CD4-positive, alpha-beta T cell (primary cell): ENCODE data around the gene CMIP. TPM values are rescaled to one million over a fixed set of nuclear protein-coding genes. Genes with fewer than 3 reads are reported as not detected.
A peak's percentile ranks its signal among the peaks of the same experiment; 100 is the strongest.

ENCODE experiments used
- ATAC-seq: fragments of 200-7000 bp; cut with Tn5 transposase; one replicate; pipeline ENCODE4 v1.10.0; 2022; ENCODE audit warnings: mild to moderate bottlenecking; ENCODE audit not compliant: poor library complexity
- CTCF ChIA-PET: fragments of 350-600 bp; sonication (Branson Sonifier 250); formaldehyde crosslinking; loops from one replicate; lab custom pipeline; 2021; ENCODE audit warnings: antibody characterized with exemption, inconsistent platforms; lab: Charles Lee
- POLR2A ChIA-PET: fragments of 350-600 bp; sonication (Branson Sonifier 250); formaldehyde crosslinking; loops from one replicate; lab custom pipeline; 2021; ENCODE audit warnings: antibody characterized with exemption, inconsistent platforms; lab: Charles Lee
- DNase-seq, 14 experiments: peaks; one replicate each; pipeline ENCODE4 v3.0.0-alpha.2; 2013 to 2020; ENCODE audit warnings: mixed read lengths in 2 of 14
- H3K27ac ChIP-seq, 2 donors: one replicate each; pipeline versions ENCODE4 v1.5.1 to v1.7.0; 2013; ENCODE audit warnings: low read length in 2 of 2, low read depth in 1 of 2, mild to moderate bottlenecking in 1 of 2
- H3K27me3 ChIP-seq, 2 experiments: 1 replicate in 1 of 2; 2 replicates in 1 of 2; pipeline versions ENCODE4 v1.6.1 to v1.7.0; 2013; ENCODE audit warnings: low read length in 2 of 2, control low read depth in 1 of 2, mild to moderate bottlenecking in 1 of 2, moderate library complexity in 1 of 2; ENCODE audit not compliant: insufficient read depth in 2 of 2, control insufficient read depth in 1 of 2
- H3K36me3 ChIP-seq: one replicate; pipeline ENCODE4 v1.6.1; 2013; ENCODE audit warnings: low read length, control low read depth; ENCODE audit not compliant: insufficient read depth
- H3K4me1 ChIP-seq: one replicate; pipeline ENCODE4 v1.6.1; 2013; ENCODE audit warnings: low read length, control low read depth; ENCODE audit not compliant: insufficient read depth
- H3K4me3 ChIP-seq: one replicate; pipeline ENCODE4 v1.5.1; 2013; ENCODE audit warnings: mild to moderate bottlenecking, low read length, moderate library complexity
- H3K9me3 ChIP-seq, 2 experiments: 1 replicate in 1 of 2; 2 replicates in 1 of 2; pipeline versions ENCODE4 v1.6.1 to v1.7.0; 2013; ENCODE audit warnings: low read length in 2 of 2, mild to moderate bottlenecking in 2 of 2, control low read depth in 1 of 2, moderate library complexity in 1 of 2; ENCODE audit not compliant: control insufficient read depth in 1 of 2, insufficient read depth in 1 of 2
- H3K27ac Mint-ChIP-seq: one replicate; pipeline ENCODE4 v1.8.0; 2020; ENCODE audit warnings: mixed read lengths
- H3K27me3 Mint-ChIP-seq: one replicate; pipeline ENCODE4 v1.8.0; 2021; ENCODE audit warnings: mixed read lengths
- H3K36me3 Mint-ChIP-seq: one replicate; pipeline ENCODE4 v1.8.0; 2021; ENCODE audit warnings: low read depth, mixed read lengths
- H3K4me1 Mint-ChIP-seq: one replicate; pipeline ENCODE4 v1.8.0; 2021; ENCODE audit warnings: low read depth, mixed read lengths
- H3K4me3 Mint-ChIP-seq: one replicate; pipeline ENCODE4 v1.8.0; 2020; ENCODE audit warnings: mild to moderate bottlenecking, mixed read lengths
- H3K9me3 Mint-ChIP-seq: one replicate; pipeline ENCODE4 v1.8.0; 2020; ENCODE audit warnings: mixed read lengths
- intact Hi-C, 2 experiments: fragments of 100-400 bp; cut with DNase I in 1 of 2; cut with micrococcal nuclease in 1 of 2; formaldehyde crosslinking; loops; one replicate each; pipeline versions ENCODE4 v1.15.1 to v1.9.0; 2023 to 2025; cut with DNase I, micrococcal nuclease
- total RNA-seq, 174 experiments: library from RNA in 2 of 174; stranded (reverse) in 2 of 174; gene quantifications; one replicate each; pipeline ENCODE4 v1.2.3 and lab custom pipeline; 2021 to 2026
- TF ChIP-seq, protein P1 (sequence below): fragments of 200-600 bp; IDR thresholded peaks from one replicate; pipeline ENCODE4 v1.8.0; 2022; ENCODE audit warnings: antibody characterized with exemption, mild to moderate bottlenecking

The CMIP gene
- total RNA-seq, 2 experiments from 2014 or later = 33.5 to 35.3 TPM

DNA sequence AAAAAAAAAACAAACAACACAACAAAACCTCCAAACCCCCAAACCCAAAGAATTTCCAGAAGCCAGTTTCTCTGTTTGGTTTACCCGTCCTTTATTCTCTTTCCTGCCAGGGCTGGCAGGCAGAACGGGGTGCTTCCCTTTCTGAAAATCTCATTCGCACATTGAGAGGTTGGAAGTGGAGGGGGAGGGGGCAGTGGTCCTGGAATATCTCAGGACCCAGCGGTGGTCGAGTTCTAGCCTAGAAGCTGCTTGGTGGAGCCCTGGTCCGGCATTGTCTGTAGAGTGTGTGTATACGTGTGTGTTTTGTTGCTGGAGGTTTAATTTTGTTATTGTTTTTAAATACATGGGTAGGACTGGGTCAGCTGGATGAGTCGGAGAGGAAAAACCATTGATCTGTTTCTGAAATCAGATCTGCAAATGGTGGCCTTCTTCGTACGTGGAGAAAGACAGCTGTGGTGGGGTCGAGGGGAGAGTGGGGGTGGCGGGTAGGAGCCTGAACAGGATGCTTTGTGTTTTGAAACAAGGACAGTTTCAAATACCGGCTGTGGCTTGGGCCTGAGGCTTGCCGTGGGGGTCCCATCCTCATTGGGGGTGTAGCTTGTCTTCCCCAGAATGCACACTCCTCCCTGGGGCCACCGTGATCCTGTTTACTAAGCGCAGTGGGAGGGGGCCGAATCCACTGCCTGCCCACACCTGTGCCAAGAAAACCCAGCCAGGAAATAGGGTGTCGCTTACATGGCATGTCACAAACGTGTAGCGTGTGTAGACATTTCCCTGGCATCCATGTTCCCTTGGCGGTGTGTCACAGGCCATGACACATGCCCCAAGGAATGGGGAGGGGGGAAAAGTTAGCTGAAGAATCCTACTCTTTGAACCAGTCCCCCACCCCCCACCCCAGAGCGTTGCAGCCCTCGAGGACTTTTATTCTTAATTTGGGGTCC, 1.6 kb downstream of the CMIP start:
- Mint-ChIP-seq H3K36me3 (peaks cover 19% of the 10 kb centered on the region), H3K4me1 (peaks cover 71% of the 10 kb centered on the region), H3K9me3 (no peaks in the 10 kb centered on the region), H3K4me3 (peak overlapping the region; percentile 89), H3K27ac (peak overlapping the region; percentile 93), H3K27me3 (no peaks in the 10 kb centered on the region)
- ATAC-seq (peak; percentile 42), DNase-seq (peak in 8 of 14 experiments; percentile 5 to 71 (median 48))
- Histone ChIP-seq H3K4me3 (peak overlapping the region; percentile 77), H3K27ac (peak overlapping the region; percentile 32 to 41), H3K9me3 (no peaks in the 10 kb centered on the region), H3K4me1 (peaks cover 59% of the 10 kb centered on the region), H3K27me3 (no peaks in the 10 kb centered on the region), H3K36me3 (no peaks in the 10 kb centered on the region)
- POLR2A ChIA-PET = interaction anchor here (0.7 to 2.8 kb wide), 5 partner anchors 20 to 1036 kb away, joined by 3 to 20 read pairs (median 7); no protein-coding TSS in a partner anchor
- CTCF ChIA-PET = no interaction called here
- TF ChIP-seq, protein P1, sequence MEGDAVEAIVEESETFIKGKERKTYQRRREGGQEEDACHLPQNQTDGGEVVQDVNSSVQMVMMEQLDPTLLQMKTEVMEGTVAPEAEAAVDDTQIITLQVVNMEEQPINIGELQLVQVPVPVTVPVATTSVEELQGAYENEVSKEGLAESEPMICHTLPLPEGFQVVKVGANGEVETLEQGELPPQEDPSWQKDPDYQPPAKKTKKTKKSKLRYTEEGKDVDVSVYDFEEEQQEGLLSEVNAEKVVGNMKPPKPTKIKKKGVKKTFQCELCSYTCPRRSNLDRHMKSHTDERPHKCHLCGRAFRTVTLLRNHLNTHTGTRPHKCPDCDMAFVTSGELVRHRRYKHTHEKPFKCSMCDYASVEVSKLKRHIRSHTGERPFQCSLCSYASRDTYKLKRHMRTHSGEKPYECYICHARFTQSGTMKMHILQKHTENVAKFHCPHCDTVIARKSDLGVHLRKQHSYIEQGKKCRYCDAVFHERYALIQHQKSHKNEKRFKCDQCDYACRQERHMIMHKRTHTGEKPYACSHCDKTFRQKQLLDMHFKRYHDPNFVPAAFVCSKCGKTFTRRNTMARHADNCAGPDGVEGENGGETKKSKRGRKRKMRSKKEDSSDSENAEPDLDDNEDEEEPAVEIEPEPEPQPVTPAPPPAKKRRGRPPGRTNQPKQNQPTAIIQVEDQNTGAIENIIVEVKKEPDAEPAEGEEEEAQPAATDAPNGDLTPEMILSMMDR = no peak
- intact Hi-C loops = loop anchor here (2.0 to 10.0 kb wide), 6 partner anchors 25 to 901 kb away; partner anchors contain the start of genes C16orf46 (in 1 of the 2) and DYNLRB2 (in 1 of the 2)

- CTCF ChIA-PET = no interaction called here
Observed at GRCh38 chr16:81446907-81447268, 2.3 kb downstream of the CMIP start.

More at GRCh38 chr16:81446907-81447268, 2.3 kb downstream of the CMIP start:
- Histone ChIP-seq H3K9me3 (no peaks in the 10 kb centered on the region), H3K4me1 (peaks cover 65% of the 10 kb centered on the region), H3K27me3 (no peaks in the 10 kb centered on the region), H3K27ac (peak overlapping the region; percentile 19 to 23), H3K4me3 (peak overlapping the region; percentile 77), H3K36me3 (no peaks in the 10 kb centered on the region)
- Mint-ChIP-seq H3K36me3 (peaks cover 19% of the 10 kb centered on the region), H3K27me3 (no peaks in the 10 kb centered on the region), H3K9me3 (no peaks in the 10 kb centered on the region), H3K4me3 (peak overlapping the region; percentile 89), H3K4me1 (peaks cover 78% of the 10 kb centered on the region), H3K27ac (peak overlapping the region; percentile 93)
- intact Hi-C loops = loop anchor here (2.0 to 10.0 kb wide), 6 partner anchors 24 to 902 kb away; partner anchors contain the start of genes C16orf46 (in 1 of the 2) and DYNLRB2 (in 1 of the 2)
- TF ChIP-seq, protein P1 = no peak
- DNase-seq (no peak), ATAC-seq (no peak)
- POLR2A ChIA-PET = interaction anchor here (1.4 to 2.8 kb wide), 4 partner anchors 19 to 272 kb away, joined by 5 to 20 read pairs (median 10); no protein-coding TSS in a partner anchor
